Measurements from ENCODE around the gene ASPSCR1.

ASPSCR1 gene

GRCh38 chr17:81962499-81963441 is 14.7 kb upstream of the ASPSCR1 start:
- no peaks in the 10 kb centered on the region for H3K36me3 ChIP-seq (ENCODE audit: control insufficient read depth in 2 of 2, insufficient read depth in 2 of 2, low read length in 2 of 2)
- no peak overlapping the region for H3K27ac ChIP-seq (ENCODE audit: low read length)
- no peaks in the 10 kb centered on the region for H3K9me3 ChIP-seq (ENCODE audit: control insufficient read depth in 2 of 2, low read length in 2 of 2)
- H3K27me3 ChIP-seq (ENCODE audit: control insufficient read depth in 1 of 2, insufficient read depth in 2 of 2, low read length in 2 of 2) = peaks cover 38 to 50% of the 10 kb centered on the region in 2 donors
- peaks cover 24% of the 10 kb centered on the region for H3K4me1 ChIP-seq (ENCODE audit: control insufficient read depth, insufficient read depth, low read length)
- no peak overlapping the region for H3K4me3 ChIP-seq (ENCODE audit: low read length in 2 of 2)
- no peak overlapping the region for H3K9ac ChIP-seq (ENCODE audit: low read length in 2 of 2)

- no peak overlapping the region for H3K4me3 ChIP-seq (ENCODE audit: low read length in 2 of 2)
- no peaks in the 10 kb centered on the region for H3K36me3 ChIP-seq (ENCODE audit: control insufficient read depth in 2 of 2, insufficient read depth in 2 of 2, low read length in 2 of 2)
- peaks cover 28% of the 10 kb centered on the region for H3K4me1 ChIP-seq (ENCODE audit: control insufficient read depth, insufficient read depth, low read length)
- peaks cover 30 to 47% of the 10 kb centered on the region in 2 donors for H3K27me3 ChIP-seq (ENCODE audit: control insufficient read depth in 1 of 2, insufficient read depth in 2 of 2, low read length in 2 of 2)
- no peaks in the 10 kb centered on the region for H3K9me3 ChIP-seq (ENCODE audit: control insufficient read depth in 2 of 2, low read length in 2 of 2)
- H3K27ac ChIP-seq (ENCODE audit: low read length) = no peak overlapping the region
- H3K9ac ChIP-seq (ENCODE audit: low read length in 2 of 2) = no peak overlapping the region
Measured at GRCh38 chr17:81964081-81964849, 13.2 kb upstream of the ASPSCR1 start.

- H3K4me1 ChIP-seq (ENCODE audit: control insufficient read depth, insufficient read depth, low read length) = peaks cover 16% of the 10 kb centered on the region
- H3K36me3 ChIP-seq (ENCODE audit: control insufficient read depth in 2 of 2, insufficient read depth in 2 of 2, low read length in 2 of 2) = no peaks in the 10 kb centered on the region
- H3K27me3 ChIP-seq (ENCODE audit: control insufficient read depth in 1 of 2, insufficient read depth in 2 of 2, low read length in 2 of 2) = peaks cover 34 to 36% of the 10 kb centered on the region in 2 donors
- no peak overlapping the region for H3K27ac ChIP-seq (ENCODE audit: low read length)
- H3K9me3 ChIP-seq (ENCODE audit: control insufficient read depth in 2 of 2, low read length in 2 of 2) = no peaks in the 10 kb centered on the region
- H3K4me3 ChIP-seq (ENCODE audit: low read length in 2 of 2) = no peak overlapping the region
- no peak overlapping the region for H3K9ac ChIP-seq (ENCODE audit: low read length in 2 of 2)
Measured at GRCh38 chr17:81966343-81967243, 10.8 kb upstream of the ASPSCR1 start.

GRCh38 chr17:81967244-81967532 is 10.2 kb upstream of the ASPSCR1 start:
- Histone ChIP-seq H3K27me3 (ENCODE audit: control insufficient read depth in 1 of 2, insufficient read depth in 2 of 2, low read length in 2 of 2) (peaks cover 30 to 31% of the 10 kb centered on the region in 2 donors), H3K9me3 (ENCODE audit: control insufficient read depth in 2 of 2, low read length in 2 of 2) (no peaks in the 10 kb centered on the region), H3K36me3 (ENCODE audit: control insufficient read depth in 2 of 2, insufficient read depth in 2 of 2, low read length in 2 of 2) (no peaks in the 10 kb centered on the region), H3K4me3 (ENCODE audit: low read length in 2 of 2) (no peak overlapping the region), H3K27ac (ENCODE audit: low read length) (no peak overlapping the region), H3K9ac (ENCODE audit: low read length in 2 of 2) (no peak overlapping the region), H3K4me1 (ENCODE audit: control insufficient read depth, insufficient read depth, low read length) (peaks cover 14% of the 10 kb centered on the region)

- no peaks in the 10 kb centered on the region for H3K36me3 ChIP-seq (ENCODE audit: control insufficient read depth in 2 of 2, insufficient read depth in 2 of 2, low read length in 2 of 2)
- H3K27ac ChIP-seq (ENCODE audit: low read length) = no peak overlapping the region
- H3K9me3 ChIP-seq (ENCODE audit: control insufficient read depth in 2 of 2, low read length in 2 of 2) = no peaks in the 10 kb centered on the region
- H3K9ac ChIP-seq (ENCODE audit: low read length in 2 of 2) = no peak overlapping the region
- peaks cover 14% of the 10 kb centered on the region for H3K4me1 ChIP-seq (ENCODE audit: control insufficient read depth, insufficient read depth, low read length)
- H3K27me3 ChIP-seq (ENCODE audit: control insufficient read depth in 1 of 2, insufficient read depth in 2 of 2, low read length in 2 of 2) = peaks cover 24 to 26% of the 10 kb centered on the region in 2 donors
- no peak overlapping the region for H3K4me3 ChIP-seq (ENCODE audit: low read length in 2 of 2)
Measured at GRCh38 chr17:81967533-81968395, 9.7 kb upstream of the ASPSCR1 start.

- H3K4me3 ChIP-seq (ENCODE audit: low read length in 2 of 2) = no peak overlapping the region
- H3K27ac ChIP-seq (ENCODE audit: low read length) = no peak overlapping the region
- H3K9ac ChIP-seq (ENCODE audit: low read length in 2 of 2) = no peak overlapping the region
- no peaks in the 10 kb centered on the region for H3K36me3 ChIP-seq (ENCODE audit: control insufficient read depth in 2 of 2, insufficient read depth in 2 of 2, low read length in 2 of 2)
- peaks cover 19 to 24% of the 10 kb centered on the region in 2 donors for H3K27me3 ChIP-seq (ENCODE audit: control insufficient read depth in 1 of 2, insufficient read depth in 2 of 2, low read length in 2 of 2)
- no peaks in the 10 kb centered on the region for H3K9me3 ChIP-seq (ENCODE audit: control insufficient read depth in 2 of 2, low read length in 2 of 2)
- H3K4me1 ChIP-seq (ENCODE audit: control insufficient read depth, insufficient read depth, low read length) = peaks cover 14% of the 10 kb centered on the region
Measured at GRCh38 chr17:81968396-81968745, 9.1 kb upstream of the ASPSCR1 start.

GRCh38 chr17:81968850-81969812 is 8.3 kb upstream of the ASPSCR1 start:
- H3K27me3 ChIP-seq (ENCODE audit: control insufficient read depth in 1 of 2, insufficient read depth in 2 of 2, low read length in 2 of 2) = peaks cover 18 to 19% of the 10 kb centered on the region in 2 donors
- peaks cover 0 to 2% of the 10 kb centered on the region in 2 donors for H3K9me3 ChIP-seq (ENCODE audit: control insufficient read depth in 2 of 2, low read length in 2 of 2)
- H3K27ac ChIP-seq (ENCODE audit: low read length) = no peak overlapping the region
- peaks cover 14% of the 10 kb centered on the region for H3K4me1 ChIP-seq (ENCODE audit: control insufficient read depth, insufficient read depth, low read length)
- no peaks in the 10 kb centered on the region for H3K36me3 ChIP-seq (ENCODE audit: control insufficient read depth in 2 of 2, insufficient read depth in 2 of 2, low read length in 2 of 2)
- no peak overlapping the region for H3K9ac ChIP-seq (ENCODE audit: low read length in 2 of 2)
- H3K4me3 ChIP-seq (ENCODE audit: low read length in 2 of 2) = no peak overlapping the region

- Histone ChIP-seq H3K36me3 (ENCODE audit: control insufficient read depth in 2 of 2, insufficient read depth in 2 of 2, low read length in 2 of 2) (no peaks in the 10 kb centered on the region), H3K9ac (ENCODE audit: low read length in 2 of 2) (no peak overlapping the region), H3K4me1 (ENCODE audit: control insufficient read depth, insufficient read depth, low read length) (peaks cover 13% of the 10 kb centered on the region), H3K4me3 (ENCODE audit: low read length in 2 of 2) (no peak overlapping the region), H3K27me3 (ENCODE audit: control insufficient read depth in 1 of 2, insufficient read depth in 2 of 2, low read length in 2 of 2) (peaks cover 11 to 13% of the 10 kb centered on the region in 2 donors), H3K9me3 (ENCODE audit: control insufficient read depth in 2 of 2, low read length in 2 of 2) (peaks cover 0 to 2% of the 10 kb centered on the region in 2 donors), H3K27ac (ENCODE audit: low read length) (no peak overlapping the region)
Measured at GRCh38 chr17:81973432-81973831, 4.0 kb upstream of the ASPSCR1 start.

Measured in stomach smooth muscle (tissue), 2 donors.